Bronchial smooth muscle cell (primary cell): ENCODE results near the gene CORO6. TPM values are rescaled to one million over a fixed set of nuclear protein-coding genes. Genes with fewer than 3 reads are reported as not detected.

Experiments
- total RNA-seq: library from RNA; depleted of rRNA; stranded (reverse); fragments of >200 nt; gene quantifications from 2 replicates; pipeline ENCODE4 v1.2.1, GENCODE V29; 2014

Gene CORO6
- 9.6 and 10.2 TPM in 2 replicates for total RNA-seq

DNA sequence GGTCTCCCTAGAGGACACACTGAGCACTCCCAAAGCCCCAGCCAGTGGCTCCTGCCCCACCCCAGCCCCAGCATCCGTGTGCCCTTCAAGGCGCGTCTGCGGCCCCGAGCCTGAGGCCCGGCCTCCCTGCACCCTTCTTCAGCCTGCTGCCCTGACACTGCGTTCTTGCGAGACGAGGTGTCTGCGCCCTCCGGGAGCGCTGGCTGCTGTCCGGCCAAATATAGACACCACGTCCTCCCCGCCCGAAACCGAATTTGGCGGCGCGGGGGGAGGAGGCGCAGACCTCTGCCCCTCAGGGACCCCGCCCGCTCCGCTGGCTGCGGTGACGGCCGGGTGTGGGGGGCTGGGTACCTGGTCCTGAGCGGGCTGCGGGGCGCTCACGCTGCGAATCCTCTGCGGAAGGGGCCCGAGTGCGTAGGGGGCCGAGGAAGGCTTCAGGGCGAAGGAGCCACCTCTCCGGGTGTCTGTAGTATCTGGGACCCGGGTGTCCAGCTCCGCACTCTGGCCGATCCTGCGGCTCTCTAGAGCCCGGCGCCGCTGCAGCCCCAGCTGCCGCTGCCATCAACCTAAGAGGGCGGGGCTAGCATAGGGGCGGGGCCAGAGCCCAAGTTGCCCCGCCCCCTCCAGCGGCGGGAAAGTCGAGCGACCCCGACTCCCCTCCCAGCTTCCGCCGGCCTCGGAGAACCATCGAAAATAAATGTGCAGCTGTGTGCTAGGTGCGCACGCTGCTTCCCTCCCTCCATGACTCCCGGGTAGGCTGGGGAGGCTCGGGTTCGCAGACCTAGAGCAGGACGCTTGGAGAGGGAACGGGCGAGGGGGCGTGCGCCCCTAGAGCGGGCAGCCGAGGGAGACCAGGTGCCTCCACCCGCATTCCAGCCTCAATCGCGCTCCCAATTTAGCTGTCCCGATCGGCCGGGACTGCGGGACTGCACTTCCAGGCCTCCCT is at the start of gene CORO6:
Gene CORO6 (minus strand): TSS at position 576 of the 946 bp plus-strand sequence. CDS start 1,491 bp downstream, outside the sequence.

GRCh38 chr17:29592850-29593551 is 29.7 kb downstream of the CORO6 start, which contains the start of gene ANKRD13B:
Gene ANKRD13B (plus strand): TSS chr17:29593132. CDS start chr17:29593622, 490 bp downstream.

GRCh38 chr17:29589524-29590410 is 32.9 kb downstream of the CORO6 start, which contains the start of gene GIT1:
Gene GIT1 (minus strand): TSS chr17:29589648. CDS start chr17:29589378, 270 bp downstream.

DNA sequence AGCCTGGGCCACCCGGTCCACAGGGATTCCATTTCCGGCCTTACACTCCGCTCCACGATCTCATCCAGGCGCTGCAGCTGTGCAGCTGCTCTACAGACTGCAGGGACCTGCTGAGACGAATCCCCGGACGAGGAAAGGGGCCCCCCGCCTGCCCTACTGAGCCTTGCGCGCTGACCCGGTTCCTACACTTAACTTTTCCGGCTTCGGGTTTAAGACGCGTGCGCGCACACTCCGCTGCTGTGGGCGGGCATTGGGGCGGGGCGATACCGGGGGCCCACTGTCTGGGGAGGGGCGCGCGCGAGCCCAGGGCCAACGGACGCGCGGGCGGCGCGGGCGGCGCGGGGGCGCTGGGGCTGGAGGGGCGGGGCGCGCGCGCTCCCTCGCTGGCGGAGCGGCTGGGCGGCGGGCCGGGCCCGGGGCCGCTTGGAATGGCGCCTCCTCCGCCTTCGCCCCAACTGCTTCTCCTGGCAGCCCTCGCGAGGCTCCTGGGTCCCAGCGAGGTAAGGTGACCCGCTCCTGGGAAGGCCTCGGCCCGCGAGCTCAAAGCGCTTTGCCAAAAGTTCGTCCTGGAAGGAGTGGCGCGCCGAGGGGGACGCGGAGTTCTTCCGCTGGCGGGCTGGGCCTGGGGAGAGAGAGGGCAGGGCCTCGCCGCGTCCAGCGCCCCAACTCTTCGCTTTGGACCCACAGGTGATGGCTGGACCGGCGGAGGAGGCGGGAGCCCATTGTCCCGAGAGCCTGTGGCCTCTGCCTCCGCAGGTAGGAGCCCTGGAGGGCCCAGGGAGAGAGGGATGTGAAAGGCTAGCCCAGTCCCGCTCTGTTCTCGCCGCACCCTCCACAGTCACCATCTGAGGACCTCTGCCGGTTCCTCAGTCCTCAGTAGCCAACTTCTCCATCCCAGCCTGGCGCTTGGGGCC is 54.1 kb downstream of the CORO6 start, which contains the start of gene TP53I13:
Gene TP53I13 (plus strand): TSS at position 371 of the 914 bp plus-strand sequence. CDS start 58 bp downstream, at position 429.

DNA sequence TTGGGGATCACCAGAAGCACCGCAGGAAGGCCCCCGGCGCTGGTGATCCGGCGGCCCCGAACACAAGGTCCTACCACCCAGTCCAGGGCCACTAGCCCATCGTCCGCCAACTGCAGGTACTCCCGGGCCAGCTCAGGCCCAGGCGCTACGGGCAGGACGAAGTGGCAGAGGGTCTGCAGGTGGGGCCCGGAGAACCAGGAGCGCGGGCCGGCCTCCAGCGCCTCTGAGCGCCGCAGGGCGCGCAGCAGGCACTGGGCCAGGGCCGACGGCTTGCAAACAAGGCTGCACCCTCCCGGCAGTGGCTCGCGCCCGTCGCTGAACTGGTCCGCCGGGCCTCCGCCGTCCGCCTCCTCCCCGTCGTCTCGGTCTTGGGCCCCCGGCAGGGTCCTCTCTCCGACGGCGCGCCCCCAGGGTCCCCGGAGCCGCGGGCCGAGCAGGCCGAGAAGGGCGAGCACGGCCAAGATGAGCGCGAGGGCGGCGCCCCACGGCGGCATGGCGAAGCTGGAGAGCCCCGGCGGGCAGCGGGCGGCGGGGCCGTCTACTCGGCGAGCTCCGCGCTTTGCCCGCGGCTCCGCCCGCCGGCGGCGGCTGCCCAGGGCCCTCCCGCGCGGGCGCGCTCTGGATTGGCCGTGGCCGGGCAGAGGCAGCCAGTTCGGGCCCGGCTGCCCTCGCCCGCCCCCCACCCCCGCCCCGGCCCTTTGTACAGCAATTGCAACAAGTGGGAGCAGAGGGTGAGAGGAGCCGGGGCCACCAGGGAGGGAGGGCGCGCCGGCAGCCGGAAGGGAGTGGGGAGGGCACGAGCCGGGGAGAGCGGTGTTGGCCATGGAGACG is 56.0 kb downstream of the CORO6 start, which contains the start of gene ABHD15:
Gene ABHD15 (minus strand): TSS at position 565 of the 831 bp plus-strand sequence. CDS start 71 bp downstream, at position 494.

Other genes starting within 250 kb of the CORO6 start
- gene TAOK1, start 232.5 kb downstream of the CORO6 start, total RNA-seq = 34.0 and 38.3 TPM in 2 replicates
- 7.7 and 8.2 TPM in 2 replicates for gene ABHD15, start 55.9 kb downstream of the CORO6 start, total RNA-seq
- 25.4 and 35.0 TPM in 2 replicates for gene TP53I13, start 54.2 kb downstream of the CORO6 start, total RNA-seq
- gene GIT1, start 33.3 kb downstream of the CORO6 start, total RNA-seq = 14.3 and 22.7 TPM in 2 replicates
- gene ANKRD13B, start 29.8 kb downstream of the CORO6 start, total RNA-seq = 5.2 and 10.9 TPM in 2 replicates